Activated naive CD8-positive, alpha-beta T cell treated with anti-CD3 and anti-CD28 coated beads, Interleukin-2, amount 50 U/mL, for 24 hours (primary cell): ENCODE data around the gene RAPGEF3.

Experiments
- ATAC-seq: fragments of 150-1000 bp; cut with Tn5 transposase; one replicate; pipeline ENCODE4 v1.10.0; 2021
- DNase-seq: peaks from one replicate; pipeline ENCODE4 v3.0.0; 2021
- H3K27ac Mint-ChIP-seq: one replicate; pipeline ENCODE4 v1.8.0; 2021; ENCODE audit warnings: mild to moderate bottlenecking, mixed read lengths
- H3K27me3 Mint-ChIP-seq: one replicate; pipeline ENCODE4 v1.8.0; 2021; ENCODE audit warnings: mixed read lengths
- H3K36me3 Mint-ChIP-seq: one replicate; pipeline ENCODE4 v1.8.0; 2021; ENCODE audit warnings: low read depth, mixed read lengths
- H3K4me1 Mint-ChIP-seq: one replicate; pipeline ENCODE4 v1.8.0; 2021; ENCODE audit warnings: mixed read lengths
- H3K4me3 Mint-ChIP-seq: one replicate; pipeline ENCODE4 v1.8.0; 2021; ENCODE audit warnings: mild to moderate bottlenecking, moderate library complexity, mixed read lengths
- H3K9me3 Mint-ChIP-seq: one replicate; pipeline ENCODE4 v1.8.0; 2021; ENCODE audit warnings: mixed read lengths

The RAPGEF3 gene

DNA sequence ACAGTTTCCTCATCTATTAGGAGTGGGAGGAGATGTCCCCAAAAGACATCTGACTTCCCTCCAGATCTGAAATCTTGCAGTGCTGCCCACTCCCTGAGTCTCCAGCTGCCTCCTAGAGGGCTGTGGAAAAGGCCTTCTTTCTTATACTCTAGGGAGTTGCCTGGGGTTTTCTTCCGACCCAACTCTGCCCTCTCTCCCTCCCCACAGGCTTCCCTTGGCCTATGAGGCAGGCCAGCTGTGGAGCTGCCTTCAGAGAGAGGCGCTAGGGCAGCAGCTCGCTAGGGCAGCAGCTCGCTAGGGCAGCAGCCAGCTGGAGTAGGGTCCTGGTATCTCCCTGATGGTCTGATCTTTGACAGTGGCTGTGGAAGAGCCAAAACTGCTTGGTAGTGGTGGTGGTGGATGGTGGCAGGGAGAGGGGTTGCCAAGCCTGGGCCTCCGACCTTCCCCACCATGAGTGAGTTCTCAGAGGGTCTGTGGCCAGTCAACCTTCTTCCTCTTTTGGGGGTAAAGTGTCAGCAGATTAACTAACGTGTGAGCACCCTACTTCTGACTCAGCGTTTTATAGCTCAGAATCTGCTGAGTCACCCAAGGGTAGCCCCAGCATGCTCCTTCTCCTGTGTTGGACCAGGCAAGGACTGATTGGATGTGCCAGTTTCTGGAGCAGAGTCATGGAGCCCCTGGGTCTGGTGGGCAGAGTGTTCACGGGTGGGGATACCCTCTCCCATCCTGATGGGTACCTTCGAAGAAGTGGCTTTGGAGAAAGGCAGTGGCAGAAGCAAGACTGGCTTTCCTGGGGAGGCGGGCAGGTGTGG lies 16.6 kb upstream of the RAPGEF3 start:
- Mint-ChIP-seq H3K27me3 (peaks cover 2% of the 10 kb centered on the region), H3K4me1 (peaks cover 42% of the 10 kb centered on the region), H3K9me3 (no peaks in the 10 kb centered on the region), H3K36me3 (no peaks in the 10 kb centered on the region), H3K27ac (peak overlapping the region; percentile 53), H3K4me3 (no peak overlapping the region)
- DNase-seq (no peak), ATAC-seq (no peak)

DNA sequence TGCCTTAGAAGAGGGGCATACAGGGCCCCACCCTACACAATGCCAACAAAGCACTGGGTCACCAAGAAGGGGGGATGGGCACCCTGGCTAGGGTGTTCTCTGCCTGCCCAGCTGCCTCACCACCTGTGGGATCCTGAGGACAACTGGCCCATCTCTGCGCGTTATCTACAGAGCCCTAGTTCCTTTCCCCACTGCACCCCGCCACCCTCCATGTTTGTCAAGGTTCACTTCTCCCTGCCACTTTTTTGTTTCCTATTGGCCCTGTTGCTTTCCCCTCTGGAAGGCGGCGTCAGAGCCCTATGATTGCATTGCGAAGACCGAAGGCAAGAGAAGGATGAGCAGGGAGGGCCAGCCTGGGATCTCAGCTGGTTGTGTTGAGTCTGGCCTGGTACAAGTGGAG lies 16.0 kb upstream of the RAPGEF3 start:
- H3K27me3 Mint-ChIP-seq: peaks cover 2% of the 10 kb centered on the region
- no peak overlapping the region for H3K4me3 Mint-ChIP-seq
- H3K27ac Mint-ChIP-seq: peak overlapping the region; percentile 42
- H3K4me1 Mint-ChIP-seq: peaks cover 42% of the 10 kb centered on the region
- DNase-seq (no peak), ATAC-seq (no peak)
- H3K9me3 Mint-ChIP-seq: no peaks in the 10 kb centered on the region
- H3K36me3 Mint-ChIP-seq: no peaks in the 10 kb centered on the region

DNA sequence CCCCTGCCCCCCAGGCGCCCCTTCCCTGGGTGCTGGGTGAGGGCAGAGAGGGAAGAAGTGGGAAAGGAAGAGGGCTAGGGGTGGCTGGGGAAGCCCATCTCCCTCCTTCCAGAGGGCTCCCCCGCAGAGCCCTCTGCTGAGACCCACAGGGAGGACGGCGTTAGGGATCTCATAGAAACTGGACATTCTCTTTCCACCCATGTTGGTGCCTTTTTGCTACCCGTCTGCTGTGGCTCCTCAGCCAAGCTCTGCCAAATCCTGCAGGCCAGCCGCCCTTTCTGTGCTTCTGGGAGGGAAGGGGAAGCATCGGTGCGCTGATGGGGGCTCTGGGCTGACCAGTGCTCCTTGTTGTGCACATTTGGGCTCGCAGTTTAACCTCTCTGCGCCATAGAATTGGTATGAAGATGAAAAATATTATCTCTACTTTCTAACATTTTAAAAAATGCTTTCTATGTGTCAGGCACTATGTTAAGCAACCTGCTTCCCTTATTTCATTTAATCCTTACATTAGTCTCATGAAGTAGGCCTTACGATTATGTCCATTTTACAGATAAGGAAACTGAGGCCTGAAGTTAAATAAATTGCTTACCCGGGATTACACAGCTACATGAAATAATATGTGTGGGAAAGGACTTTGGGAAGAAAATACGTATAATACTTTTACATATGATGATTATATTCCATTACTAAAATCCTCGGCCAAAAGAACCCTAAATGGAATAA lies 15.3 kb upstream of the RAPGEF3 start:
- no peak for DNase-seq
- Mint-ChIP-seq H3K4me3 (peak overlapping the region; percentile 82), H3K4me1 (peaks cover 36% of the 10 kb centered on the region), H3K27ac (peak overlapping the region; percentile 7), H3K9me3 (no peaks in the 10 kb centered on the region), H3K36me3 (no peaks in the 10 kb centered on the region), H3K27me3 (peaks cover 2% of the 10 kb centered on the region)
- ATAC-seq: no peak

DNA sequence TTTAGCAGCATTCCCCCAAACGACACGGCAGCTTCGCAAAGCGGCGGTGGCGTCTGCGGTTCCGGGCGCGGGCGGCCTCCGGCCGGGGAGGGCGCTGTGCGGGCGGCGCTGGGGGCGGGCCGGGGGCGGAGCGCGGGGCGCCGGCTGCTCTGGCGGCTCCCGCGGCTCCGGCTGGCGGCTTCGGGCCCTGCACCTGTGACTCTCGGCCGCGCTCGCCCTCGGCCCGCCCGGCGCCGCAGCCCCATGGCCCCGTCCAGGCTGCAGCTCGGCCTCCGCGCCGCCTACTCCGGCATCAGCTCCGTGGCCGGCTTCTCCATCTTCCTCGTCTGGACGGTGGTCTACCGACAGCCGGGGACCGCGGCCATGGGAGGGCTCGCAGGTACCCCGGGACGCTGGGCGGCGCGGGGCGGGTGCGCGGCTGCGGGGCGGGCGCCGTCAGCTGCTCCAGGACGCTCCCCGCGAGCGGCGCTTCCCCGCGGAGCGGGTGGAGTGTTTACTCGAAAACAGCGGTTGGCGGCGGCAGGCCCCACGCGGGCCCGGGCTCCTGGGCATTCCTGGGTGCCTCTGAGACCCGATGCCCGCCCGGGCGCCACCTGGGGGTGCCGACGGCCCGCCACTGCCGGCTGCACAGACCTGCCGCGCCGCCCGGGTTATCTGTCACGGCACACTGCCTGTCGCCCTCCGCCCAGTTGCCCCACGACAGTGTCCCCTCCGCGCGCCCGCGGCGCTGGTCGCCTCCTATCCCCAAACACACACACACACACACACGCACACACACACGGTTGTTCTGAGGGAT lies 14.6 kb upstream of the RAPGEF3 start, which contains the start of gene SLC48A1:
TSS of gene SLC48A1 (plus strand) at position 177 of the 796 bp plus-strand sequence. CDS start at position 244, 67 bp downstream.
- peak within 1 kb of the TSS; percentile 82 for H3K4me3 Mint-ChIP-seq
- DNase-seq (peak; percentile 77), ATAC-seq (peak; percentile 60)
- H3K27ac Mint-ChIP-seq: peak within 1 kb of the TSS; percentile 67
- no peaks in the 10 kb centered on the region for H3K9me3 Mint-ChIP-seq
- no peaks in the 10 kb centered on the region for H3K36me3 Mint-ChIP-seq
- peaks cover 32% of the 10 kb centered on the region for H3K4me1 Mint-ChIP-seq
- H3K27me3 Mint-ChIP-seq: peaks cover 2% of the 10 kb centered on the region

DNA sequence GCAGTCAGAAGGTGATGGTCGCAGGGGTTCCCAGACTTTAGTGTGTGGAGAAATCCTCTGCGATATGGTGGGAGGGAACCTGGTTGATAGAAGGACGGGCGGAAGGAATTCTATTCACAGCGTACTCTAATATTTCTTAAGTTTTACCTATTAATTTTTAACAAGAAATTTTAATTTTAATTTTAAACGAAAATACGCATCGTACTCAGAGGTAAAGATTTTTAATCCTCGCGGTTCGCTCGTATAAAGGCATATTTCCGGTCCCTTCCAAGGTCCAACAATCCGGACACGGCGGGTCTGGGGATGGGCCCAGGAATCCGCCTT lies 14.0 kb upstream of the RAPGEF3 start:
- DNase-seq (no peak), ATAC-seq (no peak)
- Mint-ChIP-seq H3K4me3 (peak overlapping the region; percentile 71), H3K4me1 (peaks cover 32% of the 10 kb centered on the region), H3K27ac (peak overlapping the region; percentile 67), H3K36me3 (no peaks in the 10 kb centered on the region), H3K9me3 (no peaks in the 10 kb centered on the region), H3K27me3 (peaks cover 2% of the 10 kb centered on the region)

DNA sequence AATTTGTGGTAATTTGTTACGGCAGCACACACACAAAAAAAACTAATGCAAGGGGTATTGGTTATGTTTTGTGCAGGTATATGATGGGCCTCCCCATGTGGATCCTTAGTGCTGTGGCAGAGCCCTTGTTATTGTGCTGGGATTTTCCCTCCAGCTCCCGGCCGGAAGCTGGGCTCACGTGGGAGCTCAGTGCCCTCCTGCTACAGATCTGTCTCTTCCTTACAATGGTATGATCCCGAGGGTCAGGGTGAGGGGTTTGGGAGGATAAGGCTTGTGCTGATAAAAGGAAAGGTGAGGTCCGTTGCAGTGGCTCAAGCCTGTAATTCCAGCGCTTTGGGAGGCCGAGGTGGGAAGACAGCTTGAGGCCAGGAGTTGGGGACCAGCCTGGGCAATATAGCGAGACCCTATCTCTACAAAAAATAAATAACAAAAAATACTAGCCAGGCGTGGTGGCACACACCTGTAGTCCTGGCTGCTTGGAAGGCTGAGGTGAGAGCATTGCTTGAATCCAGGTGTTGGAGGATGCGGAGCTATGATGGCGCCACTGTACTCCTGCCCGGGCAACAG lies 13.5 kb upstream of the RAPGEF3 start:
- Mint-ChIP-seq H3K36me3 (no peaks in the 10 kb centered on the region), H3K9me3 (no peaks in the 10 kb centered on the region), H3K27ac (peak overlapping the region; percentile 67), H3K4me1 (peaks cover 32% of the 10 kb centered on the region), H3K4me3 (peak overlapping the region; percentile 71), H3K27me3 (peaks cover 2% of the 10 kb centered on the region)
- ATAC-seq: no peak
- no peak for DNase-seq

DNA sequence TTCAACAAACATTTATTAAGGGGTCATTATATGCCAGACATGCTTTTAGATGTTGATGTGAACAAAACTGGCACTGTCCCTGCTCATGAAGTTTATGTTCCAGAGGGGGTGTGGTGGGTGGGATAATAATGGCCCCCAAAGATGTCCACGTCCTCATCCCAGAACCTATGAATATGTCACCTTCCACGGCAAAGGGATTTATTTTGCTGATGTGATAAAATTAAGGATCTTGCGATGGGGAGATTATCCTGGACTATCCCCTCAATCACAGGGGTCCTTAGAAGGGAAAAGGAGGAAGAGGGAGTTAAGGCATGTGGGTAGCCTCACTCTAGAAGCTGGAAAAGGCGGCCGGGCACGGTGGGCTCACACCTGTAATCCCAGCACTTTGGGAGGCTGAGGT lies 12.6 kb upstream of the RAPGEF3 start:
- Mint-ChIP-seq H3K4me3 (no peak overlapping the region), H3K9me3 (no peaks in the 10 kb centered on the region), H3K27ac (no peak overlapping the region), H3K4me1 (peaks cover 29% of the 10 kb centered on the region), H3K27me3 (peaks cover 2% of the 10 kb centered on the region), H3K36me3 (no peaks in the 10 kb centered on the region)
- DNase-seq: no peak
- ATAC-seq: no peak

DNA sequence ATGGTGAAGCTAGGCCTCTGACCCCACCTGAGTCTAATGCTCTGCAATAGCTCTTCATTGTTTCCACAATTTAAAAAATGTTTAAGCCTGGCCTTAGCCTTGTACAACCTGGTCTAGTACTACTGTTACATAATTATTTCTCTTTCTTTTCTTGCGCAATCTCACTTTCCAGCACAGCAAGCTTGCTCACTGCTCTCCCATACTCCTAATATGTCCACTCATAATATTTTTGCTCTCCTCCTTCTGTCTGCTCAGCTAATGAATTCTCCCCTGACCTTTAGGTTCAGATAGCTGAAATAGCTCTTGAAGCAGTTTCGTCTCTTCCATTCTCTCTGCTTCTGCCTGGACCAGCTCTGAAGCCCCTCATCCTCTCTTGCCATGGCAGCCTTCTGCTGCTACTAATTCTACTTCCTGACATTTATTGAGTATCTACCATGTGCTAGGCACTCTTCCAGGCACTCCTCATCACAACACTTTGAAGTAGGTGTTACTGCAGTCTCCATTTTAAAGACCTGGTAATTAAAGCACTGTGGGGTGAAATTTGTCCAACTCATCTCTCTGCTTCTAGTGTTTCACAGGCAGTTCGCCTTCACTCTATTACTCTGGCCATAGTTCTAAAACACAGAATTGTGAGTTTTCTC lies 11.5 kb upstream of the RAPGEF3 start:
- peaks cover 2% of the 10 kb centered on the region for H3K27me3 Mint-ChIP-seq
- H3K27ac Mint-ChIP-seq: no peak overlapping the region
- DNase-seq (no peak), ATAC-seq (no peak)
- peaks cover 20% of the 10 kb centered on the region for H3K4me1 Mint-ChIP-seq
- H3K4me3 Mint-ChIP-seq: no peak overlapping the region
- no peaks in the 10 kb centered on the region for H3K9me3 Mint-ChIP-seq
- H3K36me3 Mint-ChIP-seq: no peaks in the 10 kb centered on the region

DNA sequence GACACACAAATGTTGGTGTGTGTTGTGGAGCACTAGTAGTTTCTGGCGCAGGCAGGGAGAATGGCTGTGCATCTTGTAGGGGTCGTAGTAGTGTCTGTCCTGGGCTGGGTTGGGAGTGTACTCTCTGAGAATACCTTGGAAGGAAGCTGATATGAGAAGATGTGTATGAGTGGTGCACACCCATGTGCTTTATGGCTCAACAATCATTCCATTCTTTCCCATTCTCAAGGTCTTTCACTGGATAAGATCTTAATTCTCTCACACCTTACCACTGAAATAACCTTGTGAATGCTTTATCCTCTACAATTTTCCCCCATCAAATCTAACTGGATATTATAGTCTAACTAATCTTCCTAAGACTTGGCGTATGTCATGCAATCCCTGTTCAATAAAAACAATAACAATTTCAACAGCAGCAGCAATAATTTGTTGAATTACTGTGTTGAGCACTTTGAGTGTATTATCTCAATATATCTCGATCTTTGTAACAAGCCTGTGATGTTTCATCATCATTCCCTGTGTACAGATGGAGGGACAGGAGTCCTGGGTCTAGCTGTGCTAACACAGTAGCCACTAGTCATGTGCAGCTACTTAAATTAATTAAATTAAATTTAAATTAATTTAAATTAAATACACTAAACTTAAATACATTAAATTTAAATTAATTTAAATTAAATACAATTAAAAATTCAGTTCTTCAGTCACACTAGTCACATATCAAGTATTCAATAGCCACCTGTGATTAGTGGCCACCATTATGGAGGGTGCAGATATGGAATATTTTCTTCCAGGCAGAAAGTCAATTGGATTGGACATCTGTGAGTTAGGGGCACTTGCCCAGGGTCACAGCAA lies 10.8 kb upstream of the RAPGEF3 start:
- DNase-seq: no peak
- Mint-ChIP-seq H3K4me3 (no peak overlapping the region), H3K27me3 (peaks cover 2% of the 10 kb centered on the region), H3K36me3 (no peaks in the 10 kb centered on the region), H3K4me1 (peaks cover 14% of the 10 kb centered on the region), H3K9me3 (no peaks in the 10 kb centered on the region), H3K27ac (no peak overlapping the region)
- ATAC-seq: no peak

DNA sequence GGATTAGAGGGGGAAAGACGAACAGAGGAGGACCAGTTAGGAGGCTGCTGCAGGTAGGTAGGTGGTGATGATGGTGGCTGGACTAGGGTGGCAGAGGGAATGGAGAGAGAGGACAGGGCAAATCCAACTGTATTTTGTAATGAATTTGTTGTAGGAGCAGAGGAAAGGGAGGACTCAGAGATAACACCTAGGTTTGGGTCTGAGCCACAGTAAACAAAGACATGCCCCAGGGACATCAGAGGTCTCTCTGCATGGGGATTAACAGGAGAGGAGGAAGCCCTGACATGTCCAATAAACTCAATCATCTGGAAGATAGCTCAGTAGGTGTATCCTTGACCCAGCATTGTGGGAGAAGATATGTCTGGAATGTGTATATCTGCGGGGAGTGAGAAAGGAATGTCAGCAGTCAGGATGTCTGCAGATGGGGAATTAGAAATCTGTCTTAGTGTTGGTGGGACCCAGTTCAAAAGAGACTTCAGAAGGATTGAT lies 9.7 kb upstream of the RAPGEF3 start:
- Mint-ChIP-seq H3K9me3 (no peaks in the 10 kb centered on the region), H3K4me1 (peaks cover 7% of the 10 kb centered on the region), H3K27ac (no peak overlapping the region), H3K27me3 (peaks cover 2% of the 10 kb centered on the region), H3K36me3 (no peaks in the 10 kb centered on the region), H3K4me3 (no peak overlapping the region)
- no peak for DNase-seq
- ATAC-seq: no peak

DNA sequence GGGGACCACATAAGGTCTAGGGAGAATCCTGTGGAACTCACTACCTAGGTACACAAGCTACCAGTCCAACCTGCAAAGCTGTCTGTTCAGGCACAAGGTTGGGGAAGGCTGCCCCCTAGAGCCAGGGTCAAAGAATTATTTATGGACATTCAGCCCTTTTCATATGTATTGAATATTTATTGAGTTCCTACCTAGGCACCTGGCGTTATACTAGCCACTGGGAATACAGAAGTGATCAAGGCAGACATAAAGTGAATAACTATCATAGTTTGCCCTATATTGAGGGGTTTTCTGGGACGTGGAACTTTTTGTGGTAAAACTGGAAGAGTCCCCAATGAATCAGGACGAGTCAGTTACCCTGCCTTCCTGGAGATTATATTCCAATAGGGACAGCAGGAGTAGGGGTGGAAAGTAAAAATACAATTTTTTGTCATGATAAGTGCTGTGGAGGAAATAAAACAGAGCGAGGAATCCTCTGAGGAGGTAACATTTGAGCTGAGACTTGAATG lies 8.6 kb upstream of the RAPGEF3 start:
- DNase-seq (peak; percentile 79), ATAC-seq (peak; percentile 70)
- H3K36me3 Mint-ChIP-seq: no peaks in the 10 kb centered on the region
- H3K9me3 Mint-ChIP-seq: no peaks in the 10 kb centered on the region
- H3K4me3 Mint-ChIP-seq: no peak overlapping the region
- peaks cover 4% of the 10 kb centered on the region for H3K4me1 Mint-ChIP-seq
- no peaks in the 10 kb centered on the region for H3K27me3 Mint-ChIP-seq
- no peak overlapping the region for H3K27ac Mint-ChIP-seq

DNA sequence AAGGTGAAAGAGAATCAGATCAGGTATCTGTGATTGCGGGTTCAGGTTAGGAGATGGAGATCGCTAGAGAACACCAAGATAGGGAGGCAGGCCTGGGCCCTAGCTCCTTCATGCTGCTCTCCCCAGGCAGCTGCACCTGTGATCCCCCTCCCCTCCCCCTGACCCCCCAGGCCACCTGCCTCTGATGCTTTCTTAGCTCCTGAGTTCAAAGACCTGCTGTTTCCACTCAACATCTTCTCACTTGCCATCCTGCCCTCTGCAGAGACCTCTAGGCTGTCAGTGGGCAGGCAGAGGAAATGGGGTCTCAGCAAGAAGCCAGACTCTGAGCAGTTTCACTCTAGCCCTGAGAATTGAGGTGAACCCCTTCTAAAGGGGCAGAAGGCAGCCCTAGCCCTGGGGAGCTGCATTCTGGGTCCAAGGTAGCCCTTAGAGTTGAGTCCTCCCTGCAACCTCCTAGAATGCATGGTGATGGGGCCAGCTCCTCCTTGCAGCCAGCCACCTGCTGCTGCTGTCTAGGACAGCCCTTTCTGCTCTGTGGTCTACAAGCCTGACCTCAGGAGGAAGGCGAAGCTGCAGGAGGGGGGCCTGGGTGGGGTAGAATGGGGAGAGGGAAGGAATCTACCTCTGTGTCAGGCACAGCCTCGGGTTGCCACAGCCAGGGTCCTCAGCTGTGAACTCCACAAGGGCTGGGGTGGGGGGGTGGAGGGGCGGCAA lies 8.0 kb upstream of the RAPGEF3 start:
- H3K4me3 Mint-ChIP-seq: no peak overlapping the region
- DNase-seq (no peak), ATAC-seq (peak; percentile 27)
- H3K9me3 Mint-ChIP-seq: no peaks in the 10 kb centered on the region
- H3K27me3 Mint-ChIP-seq: no peaks in the 10 kb centered on the region
- H3K4me1 Mint-ChIP-seq: peaks cover 4% of the 10 kb centered on the region
- no peaks in the 10 kb centered on the region for H3K36me3 Mint-ChIP-seq
- H3K27ac Mint-ChIP-seq: no peak overlapping the region
